IMR-90 (cell line): Measurements from ENCODE around the gene RER1. TPM values are rescaled to one million over a fixed set of nuclear protein-coding genes. Genes with fewer than 3 reads are reported as not detected.

Source experiments
- ATAC-seq: fragments of 200-7000 bp; cut with Tn5 transposase; 2 replicates; pipeline ENCODE4 v1.9.1; 2020; ENCODE audit warnings: low read depth, mild to moderate bottlenecking, moderate library complexity
- BruUV-seq: library from RNA; stranded (reverse); fragments of 400-500 nt; replicated peaks from 2 replicates; lab custom pipeline; 2021; lab: Mats Ljungman, UMichigan
- CTCF ChIA-PET: fragments of 300-600 bp; formaldehyde crosslinking; extraction: SDS; loops from one replicate; lab custom pipeline; 2021; ENCODE audit warnings: antibody characterized with exemption; lab: Yijun Ruan, JAX
- POLR2A ChIA-PET: fragments of 300-600 bp; sonication (Branson Sonifier 250); formaldehyde crosslinking; loops from one replicate; lab custom pipeline; 2022; ENCODE audit warnings: antibody characterized with exemption; ENCODE audit not compliant: unreplicated experiment; lab: Charles Lee
- DNase-seq: peaks from one replicate; pipeline ENCODE4 v3.0.0; 2013
- H2AFZ ChIP-seq: replicated peaks from 2 replicates; pipeline ENCODE3; 2013; ENCODE audit warnings: low read length, mild to moderate bottlenecking; ENCODE audit not compliant: poor library complexity
- H2AK5ac ChIP-seq: 2 replicates; pipeline ENCODE4 v1.6.1; 2013; ENCODE audit warnings: low read depth, low read length, inconsistent platforms
- H2AK9ac ChIP-seq: replicated peaks from 2 replicates; pipeline ENCODE3; 2013; ENCODE audit warnings: mild to moderate bottlenecking, low read depth, low read length, moderate library complexity; ENCODE audit not compliant: poor library complexity
- H2BK120ac ChIP-seq: 2 replicates; pipeline ENCODE4 v1.6.1; 2013; ENCODE audit warnings: low read depth, low read length, inconsistent platforms
- H2BK15ac ChIP-seq: 3 replicates; pipeline ENCODE4 v1.6.1; 2013; ENCODE audit warnings: low read depth, low read length, inconsistent platforms
- H2BK20ac ChIP-seq: 2 replicates; pipeline ENCODE4 v1.6.1; 2013; ENCODE audit warnings: low read depth, mild to moderate bottlenecking, inconsistent platforms, low read length, moderate library complexity
- H2BK5ac ChIP-seq: 2 replicates; pipeline ENCODE4 v1.6.1; 2013; ENCODE audit warnings: mild to moderate bottlenecking, low read depth, low read length, inconsistent platforms; ENCODE audit not compliant: poor library complexity, severe bottlenecking
- H3K14ac ChIP-seq: replicated peaks from 2 replicates; pipeline ENCODE4 v1.6.1; 2013; ENCODE audit warnings: low read depth, low read length, inconsistent platforms
- H3K18ac ChIP-seq: 2 replicates; pipeline ENCODE4 v1.6.1; 2013; ENCODE audit warnings: low read depth, low read length, control low read depth
- H3K23ac ChIP-seq: 2 replicates; pipeline ENCODE4 v1.6.1; 2013; ENCODE audit warnings: low read depth, low read length, inconsistent platforms
- H3K27ac ChIP-seq: 2 replicates; pipeline ENCODE4 v1.5.1; 2013; ENCODE audit warnings: mild to moderate bottlenecking, control low read depth, low read length; ENCODE audit not compliant: insufficient read depth
- H3K27me3 ChIP-seq: 2 replicates; pipeline ENCODE4 v1.6.1; 2013; ENCODE audit warnings: low read length; ENCODE audit not compliant: control insufficient read depth, insufficient read depth
- H3K36me3 ChIP-seq: 2 replicates; pipeline ENCODE4 v1.6.1; 2013; ENCODE audit warnings: low read length, mixed read lengths; ENCODE audit not compliant: control insufficient read depth, insufficient read depth
- H3K4ac ChIP-seq: 2 replicates; pipeline ENCODE4 v1.6.1; 2013; ENCODE audit warnings: low read depth, low read length, inconsistent platforms
- H3K4me1 ChIP-seq: 2 replicates; pipeline ENCODE4 v1.6.1; 2013; ENCODE audit warnings: low read length, mixed read lengths; ENCODE audit not compliant: control insufficient read depth, insufficient read depth
- H3K4me2 ChIP-seq: 2 replicates; pipeline ENCODE4 v1.6.1; 2013; ENCODE audit warnings: low read depth, mild to moderate bottlenecking, control low read depth, low read length, moderate library complexity
- H3K4me3 ChIP-seq: 2 replicates; pipeline ENCODE4 v1.5.1; 2013; ENCODE audit warnings: low read depth, mild to moderate bottlenecking, control low read depth, low read length, moderate library complexity; ENCODE audit not compliant: insufficient read depth
- H3K56ac ChIP-seq: 2 replicates; pipeline ENCODE4 v1.6.1; 2013; ENCODE audit warnings: low read length, inconsistent platforms; ENCODE audit not compliant: insufficient read depth; ENCODE audit errors: extremely low read depth
- H3K79me1 ChIP-seq, 2 experiments: 2 replicates each; pipeline ENCODE4 v1.6.1; 2013; ENCODE audit warnings: low read length in 2 of 2, inconsistent platforms in 1 of 2, low read depth in 1 of 2
- H3K9ac ChIP-seq: 2 replicates; pipeline ENCODE4 v1.6.1; 2013; ENCODE audit warnings: low read depth, low read length, control low read depth
- H3K9me1 ChIP-seq: 2 replicates; pipeline ENCODE4 v1.6.1; 2013; ENCODE audit warnings: low read length, inconsistent platforms; ENCODE audit not compliant: insufficient read depth
- H3K9me3 ChIP-seq: 2 replicates; pipeline ENCODE4 v1.6.1; 2013; ENCODE audit warnings: low read length; ENCODE audit not compliant: control insufficient read depth, insufficient read depth
- H4K20me1 ChIP-seq: 2 replicates; pipeline ENCODE4 v1.6.1; 2013; ENCODE audit warnings: low read length, inconsistent platforms; ENCODE audit not compliant: insufficient read depth
- H4K5ac ChIP-seq: 2 replicates; pipeline ENCODE4 v1.6.1; 2013; ENCODE audit warnings: mild to moderate bottlenecking, low read depth, low read length, control low read depth
- H4K8ac ChIP-seq, 2 experiments: 2 replicates each; pipeline ENCODE4 v1.6.1; 2013; ENCODE audit warnings: low read depth in 2 of 2, low read length in 2 of 2, control low read depth in 1 of 2, inconsistent platforms in 1 of 2
- H4K91ac ChIP-seq: 2 replicates; pipeline ENCODE4 v1.6.1; 2013; ENCODE audit warnings: low read depth, low read length, inconsistent platforms; ENCODE audit not compliant: insufficient read depth
- CEBPB ChIP-seq: IDR thresholded peaks from 2 replicates; pipeline ENCODE4 v1.6.1; 2012; ENCODE audit warnings: low read depth, low read length, improper control_type of control experiment
- CHD1 ChIP-seq: IDR thresholded peaks from 2 replicates; pipeline ENCODE4 v1.6.1; 2012; ENCODE audit warnings: low read depth, low read length, improper control_type of control experiment
- MAZ ChIP-seq: IDR thresholded peaks from 2 replicates; pipeline ENCODE4 v1.6.1; 2012; ENCODE audit warnings: low read depth, mild to moderate bottlenecking, low read length, improper control_type of control experiment, moderate library complexity, borderline replicate concordance
- WGBS, 2 experiments: methylation state at CpG; one replicate each; pipeline versions ENCODE4 v1.1.5 to v1.1.7; 2013; ENCODE audit warnings: missing lambda C conversion rate in 2 of 2; ENCODE audit not compliant: insufficient read length in 1 of 2; ENCODE audit errors: extremely low coverage in 2 of 2; 5-methylcytosine and 5-hydroxymethylcytosine counted together
- dilution Hi-C: fragments of 300-500 bp; cut with HindIII; formaldehyde crosslinking; loops from one replicate; pipeline ENCODE4 v1.14.3; 2018; ENCODE audit warnings: low sequenced_read_pairs; ENCODE audit not compliant: unreplicated experiment
- in situ Hi-C: fragments of 300-500 bp; cut with MboI; formaldehyde crosslinking; loops from 3 replicates; pipeline ENCODE4 v1.14.3; 2019; ENCODE audit warnings: low sequenced_read_pairs, inconsistent platforms, mixed read lengths
- intact Hi-C: fragments of 100-400 bp; cut with micrococcal nuclease; formaldehyde crosslinking; loops from 2 replicates; pipeline ENCODE4 v1.10.0; 2022
- polyA plus RNA-seq, 3 experiments: library from polyadenylated mRNA; depleted of rRNA; stranded (reverse); fragments of >200 nt; gene quantifications; 2 replicates each; pipeline ENCODE4 v1.2.3, GENCODE V29; 2012; ENCODE audit warnings: low replicate concordance in 1 of 3
- total RNA-seq: library from RNA; depleted of rRNA; stranded (reverse); fragments of >200 nt; gene quantifications from 2 replicates; pipeline ENCODE4 v1.2.3, GENCODE V29; 2012
- TF ChIP-seq, protein P1 (sequence below): fragments of 150-350 bp; IDR thresholded peaks from 2 replicates; pipeline ENCODE4 v1.6.1; 2016; ENCODE audit warnings: low read depth, mild to moderate bottlenecking, low read length, moderate library complexity, borderline replicate concordance

Gene RER1
- total and polyA plus RNA-seq, 2 of the 4 experiments (the other 2 are of a cell fraction): 47.1 to 240 TPM

DNA sequence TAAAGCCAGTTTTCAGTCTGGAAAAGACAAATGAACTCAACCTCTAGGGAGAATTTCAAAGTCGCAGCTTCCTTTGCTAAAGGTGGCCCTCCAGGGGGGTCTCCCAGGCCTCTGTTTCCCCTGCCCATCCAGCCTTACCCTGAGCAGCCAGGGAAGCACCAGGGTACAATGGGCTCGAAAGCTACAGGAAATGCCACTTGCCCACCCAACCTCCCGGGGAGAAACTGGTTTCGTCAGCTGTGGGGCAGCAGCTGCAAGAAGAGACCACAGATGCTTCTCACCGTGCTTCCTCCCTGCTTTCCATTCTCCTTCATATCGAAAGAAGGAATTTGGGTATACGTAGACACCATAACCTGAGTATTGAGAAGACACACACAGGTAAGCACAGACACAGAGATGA is 2.0 kb upstream of the RER1 start (continued):
- TF ChIP-seq, protein P1, sequence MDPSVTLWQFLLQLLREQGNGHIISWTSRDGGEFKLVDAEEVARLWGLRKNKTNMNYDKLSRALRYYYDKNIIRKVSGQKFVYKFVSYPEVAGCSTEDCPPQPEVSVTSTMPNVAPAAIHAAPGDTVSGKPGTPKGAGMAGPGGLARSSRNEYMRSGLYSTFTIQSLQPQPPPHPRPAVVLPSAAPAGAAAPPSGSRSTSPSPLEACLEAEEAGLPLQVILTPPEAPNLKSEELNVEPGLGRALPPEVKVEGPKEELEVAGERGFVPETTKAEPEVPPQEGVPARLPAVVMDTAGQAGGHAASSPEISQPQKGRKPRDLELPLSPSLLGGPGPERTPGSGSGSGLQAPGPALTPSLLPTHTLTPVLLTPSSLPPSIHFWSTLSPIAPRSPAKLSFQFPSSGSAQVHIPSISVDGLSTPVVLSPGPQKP: no peak
- TF ChIP-seq MAZ: no peak
- TF ChIP-seq CEBPB: no peak

DNA sequence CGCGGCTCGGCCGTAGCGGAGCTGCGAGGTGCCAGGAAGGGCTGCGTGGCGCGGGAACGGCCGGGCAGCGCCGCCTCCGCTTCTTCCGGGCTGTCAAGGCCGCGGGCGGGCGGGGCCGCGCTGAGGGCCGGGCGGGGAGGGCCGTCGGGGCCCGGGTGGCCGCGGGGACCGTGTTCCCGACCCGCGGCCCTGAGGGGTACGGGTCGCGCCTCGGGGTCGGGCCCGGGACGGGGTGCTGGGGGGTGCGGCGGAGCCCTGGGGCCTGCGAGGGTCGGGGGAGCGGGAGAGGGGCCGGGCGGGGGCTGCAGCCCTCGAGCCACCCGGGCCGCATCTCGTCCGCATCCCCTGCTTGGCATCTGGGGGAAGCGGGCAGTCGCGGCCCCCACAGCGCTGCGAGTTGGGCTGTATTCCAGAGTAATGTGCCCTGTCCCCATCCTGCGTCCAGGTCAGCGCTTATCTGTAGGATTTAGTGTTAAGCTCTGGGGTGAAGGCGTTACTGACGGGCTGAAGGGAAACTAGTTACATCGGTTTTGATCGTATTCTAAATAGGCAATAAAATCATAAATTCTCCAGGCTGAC is 379 bp downstream of the RER1 start:
- Histone ChIP-seq H3K56ac (peak overlapping the region; percentile 56), H2AK9ac (peak overlapping the region; percentile 97), H4K8ac (peak overlapping the region in 1 of 2 experiments; percentile 85; a peak in 2 of 4 replicates), H3K9me1 (peaks cover 10% of the 10 kb centered on the region), H3K4me1 (peaks cover 5% of the 10 kb centered on the region), H3K27me3 (no peaks in the 10 kb centered on the region), H2BK5ac (peak overlapping the region; percentile 90), H3K4me3 (peak overlapping the region; percentile 91), H3K18ac (no peak overlapping the region), H3K79me1 (peaks cover 13 to 66% of the 10 kb centered on the region in 2 experiments; a peak in 3 of 4 replicates), H3K27ac (peak overlapping the region; percentile 84), H2BK20ac (no peak overlapping the region), H2AFZ (peak overlapping the region; percentile 97), H3K9me3 (no peaks in the 10 kb centered on the region), H3K4me2 (peak overlapping the region; percentile 99), H4K20me1 (peaks cover 44% of the 10 kb centered on the region), H3K23ac (peak overlapping the region; percentile 82), H2BK120ac (no peak overlapping the region), H4K5ac (peak overlapping the region; percentile 30; the same call in 1 of the 2 replicates), H2AK5ac (peak overlapping the region; percentile 85), H3K36me3 (peaks cover 32% of the 10 kb centered on the region), H3K14ac (peak overlapping the region; percentile 93), H4K91ac (peak overlapping the region; percentile 87), H3K4ac (peak overlapping the region; percentile 90), H2BK15ac (no peak overlapping the region), H3K9ac (peak overlapping the region; percentile 99)
- DNase-seq (no peak), ATAC-seq (peak; percentile 38)
- in situ Hi-C loops (no loop called here), dilution Hi-C loops (no loop called here), intact Hi-C loops (no loop called here)
- TF ChIP-seq MAZ (no peak), CHD1 (0 out of 2 replicates have a peak, but pooled peaks have one; percentile 81)
- BruUV-seq: no TSS peak
- ChIA-PET CTCF (interaction anchor here (0.8 to 1.7 kb wide), 2 partner anchors 10 to 197 kb away, joined by 3 to 9 read pairs; partner anchors contain the start of gene FAAP20), POLR2A (interaction anchor here (0.5 to 0.6 kb wide), 2 partner anchors 10 to 187 kb away, joined by 5 to 17 read pairs; no protein-coding TSS in a partner anchor)
- WGBS, 2 experiments: 0% methylated on average over 22 of the region's 62 CpGs; no CpG with 5 or more reads in 1 of the 2 experiments
